HG03457 (cell line): ENCODE data around the gene EP400.
"Not testable (repeated sequence)": the region's sequence is repeated elsewhere in the genome, so short reads cannot be mapped to it uniquely, and the experiment has no call there.

Experiments
- ATAC-seq: cut with Tn5 transposase; IDR thresholded peaks from one replicate; pipeline ENCODE4 v1.9.1; 2021; ENCODE audit warnings: moderate number of reproducible peaks; ENCODE audit not compliant: unreplicated experiment

Gene EP400

DNA sequence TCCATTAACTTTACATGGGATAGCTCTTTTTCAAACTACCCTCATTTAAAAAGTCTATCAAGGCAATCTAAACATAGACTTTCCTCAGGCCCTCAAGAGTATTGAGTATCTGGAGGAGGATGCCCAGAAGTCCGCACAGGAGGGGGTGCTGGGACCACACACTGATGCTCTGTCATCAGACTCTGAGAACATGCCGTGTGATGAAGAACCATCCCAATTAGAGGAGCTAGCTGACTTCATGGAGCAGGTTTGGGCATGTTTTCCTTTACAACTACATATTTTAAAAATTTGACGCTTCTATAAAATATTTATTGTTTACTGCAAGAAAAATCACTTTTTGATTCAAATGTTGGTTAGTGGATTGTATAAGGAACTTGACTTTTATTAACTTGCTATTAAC is 93.5 kb downstream of the EP400 start:
- ATAC-seq: no peak

DNA sequence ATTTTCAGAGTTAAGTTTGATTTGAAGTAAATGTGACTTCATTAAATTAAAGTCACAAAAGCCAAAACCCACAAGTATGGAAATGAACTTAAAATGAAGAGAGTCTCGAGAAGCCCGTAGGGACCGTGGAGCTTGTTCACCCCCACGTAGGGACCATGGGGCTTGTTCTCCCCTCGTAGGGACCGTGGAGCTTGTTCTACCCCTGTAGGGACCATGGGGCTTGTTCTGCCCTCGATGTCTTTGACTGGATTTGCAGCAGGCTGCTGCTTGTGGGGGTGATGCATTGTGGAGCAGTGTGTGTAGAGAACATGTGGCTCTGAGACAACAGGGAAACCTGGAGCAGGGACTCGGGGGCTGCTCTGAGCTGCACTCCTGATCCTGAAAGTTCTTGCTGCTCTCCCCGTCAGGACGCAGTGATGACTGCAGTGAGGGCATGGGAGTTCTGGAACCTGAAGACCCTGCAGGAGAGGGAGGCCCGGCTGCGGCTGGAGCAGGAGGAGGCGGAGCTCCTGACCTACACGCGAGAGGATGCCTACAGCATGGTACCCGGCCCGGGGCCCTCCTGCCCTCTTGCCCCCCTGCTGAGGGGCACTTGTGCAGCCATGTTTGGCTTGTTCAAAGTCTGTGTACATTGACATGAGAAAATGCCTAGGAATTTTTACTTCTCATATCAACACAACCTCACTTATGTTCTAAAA is 94.2 kb downstream of the EP400 start:
- ATAC-seq: no peak

DNA sequence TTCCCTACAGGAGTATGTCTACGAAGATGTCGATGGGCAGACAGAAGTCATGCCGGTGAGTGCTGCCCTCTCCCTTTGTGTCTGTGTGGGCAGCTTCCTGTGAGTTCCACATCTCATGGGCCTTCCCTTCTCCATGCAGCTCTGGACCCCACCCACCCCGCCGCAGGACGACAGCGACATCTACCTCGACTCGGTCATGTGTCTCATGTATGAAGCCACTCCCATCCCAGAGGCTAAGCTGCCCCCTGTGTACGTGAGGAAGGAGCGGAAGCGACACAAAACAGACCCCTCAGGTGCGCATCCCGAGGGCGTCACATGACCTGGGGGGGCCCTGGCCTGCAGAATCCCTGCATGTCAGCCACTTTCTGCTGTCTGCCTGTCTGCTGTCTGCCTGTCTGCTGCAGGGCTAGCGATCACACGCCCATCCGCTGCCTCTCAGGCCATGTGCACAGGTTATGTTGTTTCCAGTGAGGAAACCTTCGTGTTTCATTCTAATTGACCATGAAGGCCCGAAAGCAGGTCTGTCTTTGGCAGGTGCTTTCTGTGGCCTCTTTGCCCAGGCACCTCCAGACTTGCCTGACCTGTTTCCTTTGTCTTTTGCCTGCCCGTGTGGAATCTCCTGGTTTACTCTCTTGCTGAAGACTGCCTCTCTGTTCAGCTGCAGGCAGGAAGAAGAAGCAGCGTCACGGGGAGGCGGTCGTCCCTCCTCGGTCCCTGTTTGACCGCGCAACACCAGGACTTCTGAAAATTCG is 95.1 kb downstream of the EP400 start:
- ATAC-seq: no peak

DNA sequence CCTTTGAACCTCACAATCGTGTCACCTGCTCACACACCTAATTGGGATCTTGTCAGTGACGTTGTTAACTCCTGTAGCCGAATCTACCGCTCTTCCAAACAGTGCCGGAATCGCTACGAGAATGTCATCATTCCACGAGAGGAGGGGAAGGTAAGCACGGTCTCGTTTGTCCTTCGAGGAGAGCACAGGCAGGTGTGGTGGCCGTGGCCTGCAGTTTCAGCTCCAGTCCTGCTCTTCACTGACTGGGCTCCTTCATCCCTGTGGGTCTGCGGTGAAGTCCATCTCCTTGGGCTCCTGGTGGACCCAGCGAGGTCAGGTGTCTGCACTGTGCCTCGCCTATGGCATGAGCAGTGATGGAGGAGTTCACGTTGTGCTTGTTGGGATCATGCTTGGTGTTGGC is 96.0 kb downstream of the EP400 start:
- ATAC-seq: no peak

DNA sequence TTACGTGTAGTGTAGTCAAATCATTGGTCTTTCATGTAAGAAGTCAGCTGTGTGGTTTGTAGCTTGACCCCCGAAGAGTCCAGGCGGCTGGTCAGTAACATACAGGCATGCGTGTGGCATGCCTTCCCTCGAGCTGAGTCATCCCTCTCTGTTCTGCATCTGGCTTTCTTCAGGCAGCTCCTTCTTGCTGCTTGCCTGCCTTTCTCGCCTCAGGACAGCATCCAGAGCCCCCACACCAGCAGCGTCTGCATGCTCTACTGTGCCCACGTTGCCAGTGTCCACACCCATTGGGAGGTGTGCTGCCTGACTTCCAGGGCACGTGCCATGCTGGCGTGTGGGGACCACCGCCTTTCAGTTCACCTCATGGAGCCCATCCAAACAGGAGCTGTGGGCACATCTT is 96.8 kb downstream of the EP400 start:
- no peak for ATAC-seq

DNA sequence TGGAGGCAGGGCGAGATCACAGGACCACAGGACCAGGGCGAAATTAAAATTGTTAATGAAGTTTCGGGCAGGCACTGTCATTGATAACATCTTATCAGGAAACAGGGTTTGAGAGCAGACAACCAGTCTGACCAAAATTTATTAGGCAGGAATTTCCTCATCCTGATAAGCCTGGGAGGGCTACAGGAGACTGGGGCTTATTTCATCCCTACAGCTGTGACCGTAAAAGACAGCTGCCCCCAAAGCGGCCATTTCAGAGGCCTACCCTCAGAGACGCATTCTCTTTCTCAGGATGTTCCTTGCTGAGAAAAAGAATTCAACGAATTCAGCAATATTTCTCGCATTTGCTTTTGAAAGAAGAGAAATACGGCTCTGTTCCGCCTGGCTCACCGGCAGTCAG is 97.9 kb downstream of the EP400 start:
- not testable (repeated sequence) for ATAC-seq

DNA sequence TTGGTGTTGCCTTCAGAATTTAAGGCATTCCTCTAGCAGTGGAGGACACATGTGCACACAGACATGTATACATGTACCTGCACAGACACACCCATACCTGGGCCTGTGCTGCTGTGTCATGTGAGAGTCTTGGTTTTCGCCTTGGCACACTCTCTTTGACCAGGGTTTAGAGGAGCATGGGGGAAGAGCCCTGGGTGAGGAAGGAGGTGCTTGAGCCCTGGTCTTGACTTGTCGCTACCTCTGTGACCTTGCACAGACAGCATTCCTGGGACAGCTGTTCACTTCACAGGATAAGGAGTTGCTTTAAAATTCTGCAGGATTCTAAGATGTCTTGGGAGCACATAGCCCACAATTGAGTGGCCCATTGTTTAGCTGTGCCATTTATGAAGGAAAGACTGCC is 99.7 kb downstream of the EP400 start:
- no peak for ATAC-seq

DNA sequence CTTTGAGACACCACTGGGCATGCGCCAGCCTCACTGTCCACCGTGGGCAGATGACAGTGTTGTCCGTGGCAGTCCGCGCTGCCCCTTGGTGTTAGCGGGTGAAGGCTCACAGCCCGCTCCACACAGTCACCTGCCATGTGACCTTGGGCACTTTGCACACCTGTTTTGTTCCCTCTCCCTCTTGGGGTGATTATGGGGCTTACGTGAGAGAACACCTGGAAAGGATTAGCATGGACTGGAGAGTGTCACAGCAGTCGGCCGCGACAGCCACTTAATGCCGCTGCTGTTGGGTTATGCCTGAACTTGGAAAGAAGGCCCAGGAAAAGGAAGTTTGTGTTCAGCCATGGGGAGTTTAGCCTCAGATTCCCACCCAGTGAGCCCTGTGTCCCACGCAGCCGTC is 100.1 kb downstream of the EP400 start:
- no peak for ATAC-seq

DNA sequence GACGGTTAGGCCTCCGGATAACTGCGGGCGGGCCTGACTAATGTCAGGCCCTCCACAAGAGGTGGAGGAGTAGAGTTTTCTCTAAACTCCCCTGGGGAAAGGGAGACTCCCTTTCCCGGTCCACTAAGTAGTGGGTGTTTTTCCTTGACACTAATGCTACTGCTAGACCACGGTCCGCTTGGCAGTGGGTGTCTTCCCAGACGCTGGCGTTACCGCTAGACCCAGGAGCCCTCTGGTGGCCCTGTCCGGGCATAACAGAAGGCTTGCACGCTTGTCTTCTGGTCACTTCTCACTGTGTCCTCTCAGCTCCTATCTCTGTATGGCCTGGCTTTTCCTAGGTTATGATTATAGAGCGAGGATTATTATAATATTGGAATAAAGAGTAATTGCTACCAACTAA is 102.0 kb downstream of the EP400 start:
- ATAC-seq: not testable (repeated sequence)

DNA sequence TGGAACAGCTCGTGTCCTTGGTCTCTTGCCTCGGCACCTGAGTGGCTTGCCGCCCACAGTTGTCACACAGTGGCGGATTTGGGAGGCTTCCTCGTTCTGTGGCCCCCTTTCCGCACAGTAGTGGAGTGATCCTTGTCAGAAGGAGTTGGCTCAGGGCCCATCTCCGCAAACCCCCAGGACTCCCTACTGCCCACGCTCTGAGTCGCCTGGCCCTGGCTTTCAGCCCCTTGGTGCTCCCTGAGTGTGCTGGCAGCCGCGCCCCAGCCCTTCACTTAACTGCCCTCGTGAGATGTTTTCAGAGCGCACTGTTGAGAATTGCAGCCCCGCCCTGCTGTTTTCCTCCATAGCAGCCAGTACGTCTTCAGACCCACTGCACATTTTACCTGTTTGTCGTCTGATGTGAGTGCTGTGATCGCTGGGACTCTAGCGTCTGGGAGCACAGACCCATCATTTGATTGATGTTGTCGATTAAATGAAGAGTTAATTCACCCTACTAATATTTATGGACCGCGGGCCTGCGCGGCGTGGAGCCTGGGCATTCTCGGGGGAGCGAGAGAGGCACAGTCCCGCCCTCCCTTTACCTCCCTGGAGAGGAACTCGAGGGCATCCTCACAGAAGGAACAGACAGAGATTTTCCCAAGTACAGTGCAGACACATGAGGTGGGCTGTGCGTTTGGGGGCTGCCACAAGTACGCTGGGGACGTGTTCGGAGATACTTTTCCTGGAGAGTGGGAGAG is 102.6 kb downstream of the EP400 start:
- no peak for ATAC-seq

DNA sequence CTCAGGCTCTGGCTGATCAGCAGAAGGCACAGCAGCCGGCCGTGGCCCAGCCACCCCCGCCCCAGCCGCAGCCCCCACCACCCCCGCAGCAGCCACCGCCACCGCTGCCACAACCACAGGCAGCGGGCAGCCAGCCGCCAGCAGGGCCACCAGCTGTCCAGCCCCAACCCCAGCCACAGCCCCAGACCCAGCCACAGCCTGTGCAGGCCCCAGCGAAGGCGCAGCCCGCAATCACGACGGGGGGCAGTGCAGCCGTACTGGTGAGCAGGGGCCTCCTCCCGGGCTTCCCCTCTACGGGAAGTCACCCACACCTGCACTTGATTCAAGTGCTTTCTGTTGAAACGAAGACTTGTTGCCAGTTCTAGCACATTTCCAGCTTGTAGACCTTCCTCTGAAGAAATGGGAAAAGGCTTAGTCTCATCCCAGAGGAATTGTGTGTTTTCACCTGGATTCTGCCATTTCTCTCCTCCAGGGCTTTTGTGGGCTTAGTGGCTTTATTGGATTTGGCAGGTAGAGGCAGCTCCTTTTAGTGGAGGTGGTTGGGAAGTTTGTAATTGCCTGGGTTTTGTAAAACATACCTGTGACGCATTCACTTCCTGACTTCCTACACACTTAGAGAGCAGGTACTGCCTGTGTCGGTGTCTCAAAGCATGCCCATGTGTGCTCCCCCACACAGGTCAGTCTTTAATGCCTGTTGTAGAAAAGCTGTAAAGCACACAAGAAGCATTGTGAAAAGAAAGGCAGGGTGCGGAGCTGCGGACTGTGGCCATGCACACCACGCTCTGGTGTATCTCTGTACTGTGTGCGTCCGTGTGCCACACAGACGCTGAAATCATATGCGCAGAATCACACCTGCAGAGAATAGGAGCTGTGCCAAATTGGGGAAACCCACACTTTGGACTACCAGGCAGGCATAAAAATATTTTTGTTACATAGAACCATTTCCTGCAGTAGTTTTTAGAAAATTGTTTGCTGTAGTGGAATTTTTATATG is 103.9 kb downstream of the EP400 start:
- ATAC-seq: no peak

DNA sequence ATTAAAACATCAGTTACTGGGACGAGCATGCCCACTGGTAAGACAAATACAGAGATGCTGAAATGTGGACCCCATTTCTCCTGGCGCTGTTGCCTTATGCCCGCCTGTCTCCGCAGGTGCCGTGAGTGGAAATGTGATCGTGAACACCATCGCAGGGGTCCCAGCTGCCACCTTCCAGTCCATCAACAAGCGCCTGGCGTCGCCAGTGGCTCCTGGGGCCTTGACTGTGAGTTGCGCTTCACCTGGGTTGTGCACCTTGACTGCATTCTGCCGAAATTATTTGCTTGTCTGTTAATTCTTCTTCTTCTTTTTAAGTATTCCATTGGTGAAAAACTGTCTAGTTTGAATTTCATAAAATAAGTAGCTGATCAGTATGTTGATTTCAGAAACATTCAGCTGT is 105.2 kb downstream of the EP400 start:
- ATAC-seq: no peak

DNA sequence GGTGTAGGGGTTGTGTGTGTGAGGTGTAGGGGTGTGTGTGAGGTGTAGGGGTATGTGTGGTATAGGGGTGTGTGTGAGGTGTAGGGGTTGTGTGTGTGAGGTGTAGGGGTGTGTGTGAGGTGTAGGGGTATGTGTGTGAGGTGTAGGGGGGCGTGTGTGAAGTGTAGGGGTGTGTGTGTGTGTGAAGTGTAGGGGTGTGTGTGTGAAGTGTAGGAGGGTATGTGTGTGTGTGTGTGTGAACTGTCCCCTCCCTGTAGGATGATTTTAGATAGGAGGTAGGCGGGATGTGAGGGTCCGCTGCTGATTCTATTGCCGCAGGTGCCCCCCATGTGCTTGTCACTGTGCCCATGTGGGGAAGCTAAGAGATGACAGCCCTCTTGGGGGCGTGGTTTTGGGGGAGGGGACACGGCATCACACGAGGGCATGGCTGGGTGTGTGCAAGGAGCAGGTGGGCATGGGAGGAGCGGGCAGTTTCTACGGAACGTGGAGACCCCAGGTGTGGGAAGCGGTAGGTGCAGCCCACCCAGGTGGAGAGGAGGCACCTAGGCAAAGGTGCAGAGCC is 105.9 kb downstream of the EP400 start:
- ATAC-seq: no peak

DNA sequence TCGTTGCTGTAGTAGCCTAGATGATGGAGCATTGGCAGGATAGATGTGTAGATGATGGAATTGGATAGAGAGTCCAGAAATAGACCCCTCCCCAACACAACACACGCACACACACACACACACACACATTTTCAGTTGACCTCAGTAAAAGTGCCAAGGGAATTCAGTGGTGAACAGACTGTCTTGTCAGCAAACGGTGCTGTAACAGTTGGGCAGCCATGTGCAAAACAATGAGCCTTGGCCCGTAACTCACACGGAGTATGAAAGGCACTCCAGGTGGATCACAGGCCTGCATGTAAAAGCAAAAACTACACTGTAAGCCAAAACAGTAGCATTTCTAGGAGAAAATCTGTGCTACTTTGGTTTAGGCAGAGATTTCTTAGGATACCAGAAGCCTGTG is 106.6 kb downstream of the EP400 start:
- ATAC-seq: no peak

DNA sequence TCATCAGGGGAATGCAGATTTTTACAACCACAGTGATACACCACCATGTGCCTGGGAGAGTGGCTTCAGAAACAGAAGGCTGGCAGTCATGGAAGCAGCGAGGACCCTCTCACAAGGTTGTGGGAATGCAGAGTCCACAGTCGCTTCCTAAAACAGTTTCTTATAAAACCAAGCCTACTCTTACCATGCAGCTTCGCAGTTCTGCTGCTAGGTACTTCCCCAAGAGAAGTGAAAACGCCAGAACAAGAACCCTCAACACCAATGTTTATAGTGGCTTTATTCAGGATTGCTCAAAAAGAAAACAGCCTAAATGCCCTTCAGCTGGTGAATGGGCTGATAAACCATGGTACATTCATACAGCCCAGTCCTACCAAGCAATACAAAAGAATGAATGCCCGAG is 107.2 kb downstream of the EP400 start:
- no peak for ATAC-seq

DNA sequence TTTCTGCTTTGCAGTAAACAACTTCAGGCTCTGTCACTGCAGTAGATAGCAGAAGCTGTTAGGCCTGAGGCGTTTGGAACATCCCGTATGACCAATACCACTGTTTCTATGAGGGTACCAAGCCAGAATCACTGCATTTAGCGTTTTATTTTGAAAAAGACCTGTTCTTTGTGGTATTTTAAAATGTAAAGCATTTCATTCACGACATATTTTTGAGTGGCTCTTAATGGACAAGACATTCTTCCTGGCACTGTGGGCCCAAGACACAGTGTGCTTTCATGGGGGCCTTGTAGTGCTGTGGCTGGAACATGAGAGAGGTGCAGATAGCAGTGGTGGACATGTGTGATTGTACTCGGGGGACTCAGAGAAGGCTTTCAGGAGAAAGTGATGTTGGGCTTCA is 107.9 kb downstream of the EP400 start:
- ATAC-seq: no peak

DNA sequence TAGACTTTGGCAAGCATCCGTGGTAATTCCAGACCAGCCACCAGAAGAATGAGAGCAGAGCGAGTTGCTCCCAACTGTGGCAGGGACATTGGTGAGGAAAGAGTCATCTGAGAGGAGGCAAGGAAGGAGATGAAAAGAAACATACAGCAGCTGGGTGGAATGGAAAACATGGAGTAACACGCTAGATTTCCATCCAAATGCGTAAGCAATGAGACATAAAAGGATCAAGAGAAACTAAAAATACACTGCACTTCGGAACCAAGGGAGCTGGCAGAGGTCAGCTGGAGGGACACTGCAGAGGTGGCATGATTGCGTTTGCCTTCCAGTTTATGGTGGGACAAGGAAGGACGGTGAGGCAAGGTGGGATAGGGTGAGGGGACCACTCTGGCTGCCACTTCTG is 111.5 kb downstream of the EP400 start:
- no peak for ATAC-seq

DNA sequence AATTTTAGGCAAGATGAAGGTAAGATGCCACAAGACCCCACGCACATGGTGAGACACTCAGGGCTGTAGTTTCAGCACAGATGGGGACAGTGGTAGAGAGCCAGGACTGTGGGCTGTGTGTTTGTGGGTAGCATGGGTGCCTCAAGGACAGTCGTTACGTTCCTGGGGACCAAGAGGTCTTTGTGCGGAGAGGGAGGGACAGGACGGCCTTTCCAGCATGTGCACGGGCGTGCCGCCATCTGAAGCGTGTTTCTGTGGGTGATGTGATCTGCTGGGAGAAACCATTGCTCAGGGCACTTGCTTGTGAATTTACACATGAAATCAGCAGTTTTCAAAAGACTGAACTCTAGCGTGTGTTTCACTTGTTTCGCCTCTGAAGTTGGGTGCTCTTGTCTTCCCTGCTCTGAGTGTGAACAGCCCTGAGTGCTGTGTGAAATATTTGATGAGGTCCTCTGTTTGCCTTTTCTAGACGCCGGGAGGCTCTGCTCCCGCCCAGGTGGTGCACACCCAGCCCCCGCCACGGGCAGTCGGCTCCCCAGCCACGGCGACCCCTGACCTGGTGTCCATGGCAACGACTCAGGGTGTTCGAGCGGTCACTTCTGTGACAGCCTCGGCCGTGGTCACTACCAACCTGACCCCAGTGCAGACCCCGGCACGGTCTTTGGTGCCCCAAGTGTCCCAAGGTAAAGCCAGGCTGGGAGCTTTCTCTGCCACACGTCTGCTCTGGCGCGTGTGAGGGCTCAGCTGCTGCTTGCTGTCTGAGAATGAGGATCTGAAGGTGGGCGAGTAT is 112.1 kb downstream of the EP400 start:
- no peak for ATAC-seq

DNA sequence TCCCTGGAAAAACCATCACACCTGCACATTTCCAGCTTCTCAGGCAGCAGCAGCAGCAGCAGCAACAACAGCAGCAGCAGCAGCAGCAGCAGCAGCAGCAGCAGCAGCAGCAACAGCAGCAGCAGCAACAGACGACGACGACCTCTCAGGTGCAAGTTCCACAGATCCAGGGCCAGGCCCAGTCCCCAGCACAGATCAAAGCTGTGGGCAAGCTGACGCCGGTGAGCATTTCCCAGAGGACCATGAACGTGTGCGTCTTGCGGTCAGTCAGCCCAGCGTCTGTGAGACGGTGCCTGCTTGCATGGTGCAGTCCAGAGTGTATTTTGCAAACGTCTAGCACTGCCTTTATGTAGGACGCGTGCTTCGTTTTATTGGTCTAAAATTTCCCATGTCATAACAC is 112.7 kb downstream of the EP400 start:
- ATAC-seq: no peak

DNA sequence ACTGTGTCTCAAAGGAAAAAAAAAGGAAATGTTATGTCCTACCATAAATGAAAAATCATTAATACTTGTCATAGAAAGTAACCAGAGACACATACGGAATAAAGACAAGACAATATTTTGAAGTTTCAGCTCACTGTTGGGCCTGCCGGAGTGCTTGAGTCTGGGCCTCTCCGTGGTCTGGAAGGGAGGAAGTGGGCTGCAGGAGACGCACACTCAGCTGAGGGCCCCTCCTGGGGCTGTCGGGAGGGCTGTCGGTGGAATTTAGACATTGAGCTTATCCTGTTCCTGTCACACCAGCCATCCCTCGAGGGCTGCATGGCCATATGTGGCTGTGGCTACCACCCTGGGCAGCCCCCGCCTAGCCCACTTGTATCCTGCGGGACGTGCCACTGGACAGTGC is 113.7 kb downstream of the EP400 start:
- ATAC-seq: no peak
